ENCODE results near the gene SMCO3. TPM values are rescaled to one million over a fixed set of nuclear protein-coding genes. Genes with fewer than 3 reads are reported as not detected.

The SMCO3 gene
- polyA plus RNA-seq, 2 of the 4 experiments (the other 2 are of a cell fraction) = 0.06 TPM; not detected in 1

DNA sequence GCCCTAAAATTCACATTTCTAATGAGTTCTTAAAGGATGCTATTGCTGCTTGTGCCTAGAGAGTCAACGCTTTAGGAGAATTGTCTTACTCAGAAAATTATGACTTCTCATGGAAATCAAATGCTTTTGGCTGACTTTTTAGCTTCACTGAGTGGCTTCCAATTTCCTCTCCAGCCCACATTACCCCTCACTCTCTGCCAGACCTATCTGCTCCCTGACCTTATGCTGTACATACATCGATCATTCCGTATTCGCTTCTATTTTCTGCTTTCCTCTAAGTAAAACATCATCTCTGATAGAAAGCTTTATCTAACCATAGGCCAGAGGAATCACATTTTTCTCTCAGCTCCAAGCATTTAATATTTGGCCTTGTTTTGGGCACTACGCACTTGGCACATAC is 12.5 kb upstream of the SMCO3 start:
- FAIRE-seq (no peak), DNase-seq (ENCODE audit: low read depth in 1 of 2, low spot score in 1 of 2) (no peak), ATAC-seq (no peak)
- ChIA-PET POLR2A (no interaction called here), CTCF (interaction anchor here (1.1 to 5.7 kb wide), 3 partner anchors 8 to 395 kb away, joined by 4 to 36 read pairs (median 10); partner anchors contain the start of gene RERG)
- H3K4me2 ChIP-seq = no peak overlapping the region
- H3K4me3 ChIP-seq = no peak overlapping the region
- no peaks in the 10 kb centered on the region for H3K9me3 ChIP-seq
- 95% methylated on average over 5 of the region's 5 CpGs for WGBS (ENCODE audit: missing lambda C conversion rate)
- peaks cover 10% of the 10 kb centered on the region; the same call in 1 of the 3 replicates for H3K4me1 ChIP-seq
- no peak overlapping the region for H3K27ac ChIP-seq
- no peak for TF ChIP-seq FOXS1 (CRISPR knock-in tag; IDR thresholded peaks at IDR 0.05)
- no peak for TF ChIP-seq HES2 (IDR thresholded peaks at IDR 0.05)
- TF ChIP-seq BCL3 (IDR thresholded peaks at IDR 0.05) = no peak
- TF ChIP-seq HOXB13 (CRISPR knock-in tag; IDR thresholded peaks at IDR 0.05; ENCODE audit: low read depth) = no peak
- TF ChIP-seq MAZ (IDR thresholded peaks at IDR 0.05; ENCODE audit: borderline replicate concordance, low read depth, low read length) = no peak
- no peak for TF ChIP-seq MAFK (IDR thresholded peaks at IDR 0.05; ENCODE audit: partially characterized antibody)
- no peak for TF ChIP-seq ESRRA (IDR thresholded peaks at IDR 0.05; ENCODE audit: borderline replicate concordance, low read length)
- no peak for TF ChIP-seq KDM5A (IDR thresholded peaks at IDR 0.05)
- no peak for TF ChIP-seq KDM1A (IDR thresholded peaks at IDR 0.05; ENCODE audit: low read depth)
- no peak for TF ChIP-seq USF2 (IDR thresholded peaks at IDR 0.05)
- TF ChIP-seq NR3C1 (IDR thresholded peaks at IDR 0.05) = no peak
- TF ChIP-seq PHF8 (IDR thresholded peaks at IDR 0.05; ENCODE audit: borderline replicate concordance, low read depth) = no peak
- no peak for TF ChIP-seq FOSB (CRISPR knock-in tag; IDR thresholded peaks at IDR 0.05)
- TF ChIP-seq ZNF302 (CRISPR knock-in tag; IDR thresholded peaks at IDR 0.05) = no peak
- TF ChIP-seq NFE2L2 (conservative IDR thresholded peaks at IDR 0.05; ENCODE audit: low read length) = no peak

GRCh38 chr12:14825256-14825655 is 11.3 kb upstream of the SMCO3 start:
- Histone ChIP-seq H3K9me3 (no peaks in the 10 kb centered on the region), H3K4me2 (no peak overlapping the region), H3K27ac (peak overlapping the region in 1 of 2 experiments; percentile 25; a peak in 2 of 6 replicates), H3K4me1 (peaks cover 10% of the 10 kb centered on the region; the same call in 1 of the 3 replicates), H3K4me3 (no peak overlapping the region)
- FAIRE-seq (no peak), DNase-seq (ENCODE audit: low read depth in 1 of 2, low spot score in 1 of 2) (no peak), ATAC-seq (no peak)
- TF ChIP-seq JUN (IDR thresholded peaks at IDR 0.05) = no peak
- TF ChIP-seq HES2 (IDR thresholded peaks at IDR 0.05) = no peak
- no peak for TF ChIP-seq FOSL2 (IDR thresholded peaks at IDR 0.05)
- no peak for TF ChIP-seq FOSL2 (CRISPR knock-in tag; IDR thresholded peaks at IDR 0.05)
- TF ChIP-seq CEBPB (IDR thresholded peaks at IDR 0.05) = no peak
- no peak for TF ChIP-seq PHF8 (IDR thresholded peaks at IDR 0.05; ENCODE audit: borderline replicate concordance, low read depth)
- TF ChIP-seq ZFP36 (IDR thresholded peaks at IDR 0.05; ENCODE audit: borderline replicate concordance, partially characterized antibody) = no peak
- no peak for TF ChIP-seq NPAS2 (CRISPR knock-in tag; IDR thresholded peaks at IDR 0.05; ENCODE audit: borderline replicate concordance)
- TF ChIP-seq HOXA7 (CRISPR knock-in tag; IDR thresholded peaks at IDR 0.05) = no peak
- TF ChIP-seq, protein P1, sequence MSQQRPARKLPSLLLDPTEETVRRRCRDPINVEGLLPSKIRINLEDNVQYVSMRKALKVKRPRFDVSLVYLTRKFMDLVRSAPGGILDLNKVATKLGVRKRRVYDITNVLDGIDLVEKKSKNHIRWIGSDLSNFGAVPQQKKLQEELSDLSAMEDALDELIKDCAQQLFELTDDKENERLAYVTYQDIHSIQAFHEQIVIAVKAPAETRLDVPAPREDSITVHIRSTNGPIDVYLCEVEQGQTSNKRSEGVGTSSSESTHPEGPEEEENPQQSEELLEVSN (IDR thresholded peaks at IDR 0.05; ENCODE audit: borderline replicate concordance, low read depth) = no peak
- no peak for TF ChIP-seq POLR2AphosphoS2 (conservative IDR thresholded peaks at IDR 0.05; ENCODE audit: low read length)
- TF ChIP-seq BCL3 (IDR thresholded peaks at IDR 0.05) = no peak
- TF ChIP-seq JUNB (IDR thresholded peaks at IDR 0.05) = no peak
- TF ChIP-seq ZC3H11A (IDR thresholded peaks at IDR 0.05) = no peak
- no peak for TF ChIP-seq ZNF302 (CRISPR knock-in tag; IDR thresholded peaks at IDR 0.05)
- no peak for TF ChIP-seq FOSB (CRISPR knock-in tag; IDR thresholded peaks at IDR 0.05)
- no peak for TF ChIP-seq KDM5A (IDR thresholded peaks at IDR 0.05)
- TF ChIP-seq RFX5 (IDR thresholded peaks at IDR 0.05) = no peak
- TF ChIP-seq CHD2 (IDR thresholded peaks at IDR 0.05; ENCODE audit: low read length, partially characterized antibody) = no peak
- no peak for TF ChIP-seq SMC3 (IDR thresholded peaks at IDR 0.05)
- ChIA-PET CTCF (interaction anchor here (0.8 to 5.7 kb wide), 4 partner anchors 9 to 42 kb away, joined by 4 to 36 read pairs (median 7); no protein-coding TSS in a partner anchor), POLR2A (interaction anchor here (0.6 kb wide), 1 partner anchor 46 kb away, joined by 5 read pairs; no protein-coding TSS in a partner anchor)

Measured in A549 (cell line).